GM19455 (cell line): ENCODE measurements around the gene SUMO3.

Experiments
- ATAC-seq: cut with Tn5 transposase; IDR thresholded peaks from one replicate; pipeline ENCODE4 v1.9.1; 2021; ENCODE audit not compliant: unreplicated experiment

SUMO3 gene

DNA sequence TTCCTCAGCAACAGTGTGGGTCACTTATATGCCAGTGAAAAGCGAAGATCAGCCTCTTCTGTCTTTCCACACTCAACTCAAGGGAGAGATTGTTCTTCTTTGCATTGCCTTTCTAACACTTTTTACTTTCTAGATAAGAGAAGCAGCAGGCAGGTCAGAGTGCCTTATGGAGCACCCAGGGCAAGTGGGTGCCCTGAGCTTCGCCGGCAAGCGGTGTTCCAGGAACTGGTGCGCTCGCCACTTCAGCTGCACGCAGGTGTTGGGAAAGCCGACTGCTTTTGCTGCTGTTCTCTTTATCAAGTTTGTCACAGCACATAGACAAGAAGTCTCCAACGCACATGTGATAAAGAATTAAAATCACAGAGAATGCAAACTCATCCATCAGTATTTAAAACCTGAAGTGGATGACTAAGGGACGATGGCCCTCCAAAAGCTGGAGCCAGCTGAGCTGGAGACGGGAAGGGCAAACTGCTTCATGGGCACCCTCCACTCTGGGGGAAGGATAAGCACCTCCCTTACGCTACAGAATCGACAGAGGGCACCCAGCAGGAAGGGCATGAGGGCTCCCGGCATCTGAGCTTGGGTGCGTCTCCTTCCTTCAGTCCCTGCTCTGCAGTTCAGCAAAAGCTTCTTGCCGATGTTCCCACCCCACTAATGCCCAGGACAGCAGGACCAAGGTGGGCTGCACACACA is 36.9 kb downstream of the SUMO3 start:
- no peak for ATAC-seq

DNA sequence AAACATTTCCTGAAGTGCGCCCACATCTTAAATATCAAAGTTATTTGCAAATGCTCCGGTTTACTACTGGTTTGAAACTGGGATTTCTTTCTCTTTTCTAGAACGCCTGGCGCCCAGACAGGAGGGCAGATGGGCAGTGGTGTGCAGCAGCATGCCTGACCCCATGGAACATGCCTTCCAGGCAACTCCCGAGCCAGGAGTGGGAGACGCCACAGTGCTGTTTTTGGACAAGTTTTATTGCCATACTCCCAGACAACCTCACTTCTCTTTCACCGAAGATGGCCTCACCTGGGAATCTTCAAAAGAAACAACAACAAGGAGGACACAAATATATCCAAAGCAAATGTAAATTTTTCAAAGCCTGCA is 37.7 kb downstream of the SUMO3 start:
- no peak for ATAC-seq

DNA sequence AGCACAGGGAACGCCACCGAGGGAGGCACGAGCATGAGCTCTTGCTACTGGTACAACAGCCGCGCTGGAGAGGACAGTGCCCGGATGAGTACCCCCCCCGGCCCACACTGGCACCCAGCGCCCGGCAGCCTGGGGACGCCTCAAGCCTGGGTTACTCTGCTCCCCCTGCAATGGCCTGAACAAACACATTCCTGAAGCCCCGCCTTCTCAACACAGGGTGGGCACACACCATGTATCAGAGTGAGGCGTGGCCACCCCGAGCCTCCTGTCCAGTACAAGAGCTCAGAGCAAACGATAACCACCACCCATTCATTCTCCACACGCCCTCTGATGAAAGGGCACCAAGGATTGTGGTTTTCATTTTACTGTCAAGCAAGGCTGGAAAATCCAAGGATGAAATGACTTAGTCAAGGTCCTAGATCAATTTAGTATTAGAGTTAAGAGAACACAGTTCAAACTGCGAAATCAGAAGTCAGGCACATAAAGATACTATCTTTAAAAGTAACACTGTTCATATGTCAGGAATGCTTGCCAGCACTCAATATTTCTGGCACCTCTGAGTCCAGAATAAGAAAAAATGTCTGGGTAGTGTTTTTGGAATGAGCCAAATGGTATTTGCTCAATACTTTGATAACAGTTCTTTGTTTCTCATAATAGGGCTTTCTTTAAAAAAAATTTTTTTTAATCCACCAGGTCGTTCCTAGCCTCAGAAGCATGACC is 38.3 kb downstream of the SUMO3 start:
- ATAC-seq: no peak

DNA sequence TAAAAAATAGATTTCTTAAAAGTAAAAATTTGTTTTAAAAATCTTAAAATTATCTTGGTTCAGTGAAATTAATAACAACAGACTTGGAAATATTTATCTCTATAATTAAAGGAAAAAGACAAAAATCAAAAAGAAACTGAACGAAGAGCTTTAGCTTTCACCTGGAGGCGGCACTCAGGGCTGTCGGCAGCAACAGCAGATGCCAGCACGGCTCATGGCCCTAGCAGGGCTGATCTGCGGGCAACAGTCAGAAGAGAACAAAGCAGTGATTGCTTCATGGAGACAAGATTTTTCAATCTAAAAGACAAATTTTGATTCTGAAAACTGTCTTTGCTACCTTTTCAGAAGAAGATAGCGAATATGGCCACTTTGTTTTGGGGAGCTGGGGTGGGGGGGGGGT is 38.9 kb downstream of the SUMO3 start:
- ATAC-seq: no peak

DNA sequence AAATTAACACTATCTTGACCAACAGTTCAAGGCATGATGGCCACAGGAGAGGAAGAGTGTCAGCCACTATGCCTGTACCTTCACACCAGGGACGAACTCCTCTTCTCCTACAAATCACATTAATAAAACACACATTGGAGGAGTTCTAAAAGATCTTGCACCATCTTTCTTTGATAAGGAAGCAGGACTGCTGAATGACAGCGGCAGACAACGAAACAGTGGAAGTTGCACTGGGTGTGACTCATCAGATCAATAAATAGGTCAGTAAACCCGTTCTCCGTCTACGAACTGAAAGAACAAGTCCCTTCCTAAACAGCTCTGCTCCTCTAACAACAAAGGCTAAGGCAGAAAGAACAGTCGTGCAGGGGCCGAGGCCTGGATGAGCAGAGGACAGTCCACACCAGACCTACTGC is 39.4 kb downstream of the SUMO3 start:
- ATAC-seq: no peak

DNA sequence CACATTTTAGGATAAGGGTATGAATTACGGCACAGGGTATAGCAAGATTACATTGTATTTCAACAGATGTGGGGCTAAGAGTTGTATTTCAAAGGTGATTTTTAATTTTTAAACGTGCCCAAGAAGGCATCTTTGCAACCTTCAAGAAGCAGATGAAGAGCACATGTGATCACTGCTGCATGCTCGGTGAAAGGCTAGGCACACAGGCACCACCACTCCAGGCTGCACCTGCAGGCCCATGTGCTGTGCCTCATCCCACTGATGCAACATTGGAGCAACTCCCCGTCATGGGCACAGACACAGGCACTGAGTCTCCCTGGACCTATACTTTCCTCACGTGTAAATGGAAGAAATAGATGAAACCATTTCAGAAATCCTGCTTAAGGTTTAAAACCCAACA is 39.8 kb downstream of the SUMO3 start:
- no peak for ATAC-seq

DNA sequence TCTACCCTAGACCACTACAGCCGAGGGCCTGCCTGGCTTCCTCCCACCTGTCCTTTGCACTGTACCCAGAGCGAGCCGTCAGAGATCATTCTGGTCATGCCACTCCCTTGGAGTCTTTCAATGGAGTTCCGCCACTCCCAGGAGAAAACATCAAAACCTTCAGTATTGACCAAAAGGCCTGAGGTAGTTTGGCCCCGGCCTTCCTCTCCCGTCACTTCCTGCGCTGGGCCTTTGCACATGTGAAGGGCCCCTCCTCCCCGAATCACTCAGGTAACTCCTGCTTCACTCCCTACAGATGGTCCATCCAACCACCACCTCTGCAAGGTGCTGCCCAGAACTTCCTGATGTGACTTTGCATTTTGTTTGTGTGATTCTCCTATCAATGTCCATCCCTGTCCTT is 42.9 kb downstream of the SUMO3 start:
- ATAC-seq: no peak

DNA sequence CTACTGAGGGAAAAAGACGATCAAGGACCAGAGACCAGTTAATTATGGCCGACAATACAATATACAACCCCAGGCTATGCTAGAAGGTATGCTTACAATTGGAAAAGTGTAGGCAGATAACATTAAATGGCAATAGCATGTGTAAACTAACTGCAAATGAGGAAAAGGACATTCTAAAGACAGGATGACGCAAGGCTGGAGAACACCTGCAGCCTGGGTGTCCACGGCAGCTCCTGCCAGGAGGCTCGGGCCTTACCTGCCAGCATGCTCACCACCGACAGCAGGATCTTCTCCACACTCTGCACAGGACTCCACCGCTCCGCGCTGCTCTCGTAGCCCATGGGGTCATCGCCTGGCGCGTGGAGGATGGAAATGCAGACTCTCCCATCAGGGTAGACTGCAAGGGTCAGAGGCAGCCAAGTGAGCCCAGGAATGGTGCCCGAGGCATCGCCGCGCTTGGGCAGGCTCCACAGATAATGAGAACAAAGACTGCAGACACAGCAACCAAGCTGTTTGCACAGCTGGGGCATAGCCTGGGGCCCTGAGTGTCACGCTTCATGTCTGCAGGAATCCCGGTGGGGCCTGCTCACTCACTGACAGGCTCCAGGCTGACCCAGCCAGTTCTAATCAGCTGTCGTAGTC is 44.5 kb downstream of the SUMO3 start:
- no peak for ATAC-seq

DNA sequence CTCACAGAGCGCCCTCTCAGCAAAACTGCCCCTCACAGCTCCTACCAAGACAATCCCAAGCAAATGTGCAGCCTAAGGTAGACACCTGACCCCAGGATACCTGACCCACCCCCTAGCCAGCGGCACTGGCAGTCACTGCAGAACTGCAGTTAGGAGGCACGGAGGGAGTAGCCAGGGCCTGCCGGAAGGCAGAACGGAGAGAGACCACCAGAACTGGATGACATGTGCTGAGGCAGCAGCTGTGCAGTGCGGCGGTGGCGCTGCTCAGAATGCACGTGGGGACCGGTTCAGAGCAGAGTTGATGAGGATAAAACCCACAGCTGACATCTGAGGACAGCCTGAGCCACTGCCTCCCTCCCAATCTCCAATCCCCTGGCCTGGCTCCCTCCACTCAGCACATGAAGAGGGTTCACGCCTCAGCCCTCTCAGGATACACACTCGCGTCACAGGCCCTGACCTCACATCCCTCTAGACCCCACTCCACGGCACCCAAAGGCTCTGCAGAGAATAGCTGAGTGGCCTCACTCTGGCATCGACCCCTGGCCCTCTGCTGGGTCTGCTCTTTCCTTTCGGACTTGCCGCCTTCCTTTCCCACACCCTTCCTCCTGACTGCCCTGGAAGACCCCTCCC is 45.9 kb downstream of the SUMO3 start:
- ATAC-seq: no peak

DNA sequence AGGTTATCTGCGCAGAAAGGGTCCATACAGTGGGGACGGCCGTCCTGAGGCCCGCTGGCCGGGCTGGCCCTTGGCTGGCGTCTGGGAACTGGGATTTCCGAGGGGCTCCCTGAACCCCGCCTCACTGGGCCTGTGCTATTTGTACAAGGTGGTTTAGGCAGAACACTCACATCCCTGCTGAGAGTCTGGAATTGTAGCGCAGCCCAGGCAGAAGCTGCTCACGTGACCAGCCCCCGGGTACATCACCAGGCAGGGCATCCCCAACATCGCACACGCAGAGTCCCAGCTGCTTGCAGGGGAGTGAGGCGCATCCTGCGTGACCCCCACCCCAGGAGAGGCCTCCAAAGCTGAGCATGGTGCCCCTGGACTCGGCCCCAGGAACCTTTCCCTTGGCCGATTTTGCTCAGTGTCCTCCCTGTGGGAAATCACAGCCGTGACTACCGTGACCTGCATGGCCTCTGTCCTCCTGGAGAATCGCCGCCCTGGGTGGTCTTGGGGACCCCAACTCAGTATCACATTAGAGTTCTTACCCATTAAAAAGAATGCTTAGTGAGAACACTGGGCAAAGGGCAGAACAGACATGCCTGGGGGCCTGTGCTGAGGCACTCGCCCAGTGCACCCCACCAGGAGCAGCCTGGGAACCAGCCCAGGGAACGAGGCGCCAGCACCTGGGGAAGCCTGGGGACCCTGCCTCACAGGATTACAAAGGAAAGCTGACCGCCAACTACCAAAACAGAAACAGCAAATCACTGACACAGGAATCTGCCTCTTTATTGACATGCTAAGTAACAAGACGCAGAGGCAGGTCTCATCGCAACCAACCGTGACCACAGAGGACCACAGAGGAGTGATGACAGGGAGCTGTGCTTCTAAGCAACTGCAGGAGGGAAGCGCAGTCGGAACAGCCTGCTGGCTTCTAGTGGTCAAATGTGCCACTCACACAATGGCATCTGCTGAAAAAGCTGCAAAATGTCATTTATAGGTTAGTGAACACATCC is 49.7 kb downstream of the SUMO3 start:
- ATAC-seq: no peak

DNA sequence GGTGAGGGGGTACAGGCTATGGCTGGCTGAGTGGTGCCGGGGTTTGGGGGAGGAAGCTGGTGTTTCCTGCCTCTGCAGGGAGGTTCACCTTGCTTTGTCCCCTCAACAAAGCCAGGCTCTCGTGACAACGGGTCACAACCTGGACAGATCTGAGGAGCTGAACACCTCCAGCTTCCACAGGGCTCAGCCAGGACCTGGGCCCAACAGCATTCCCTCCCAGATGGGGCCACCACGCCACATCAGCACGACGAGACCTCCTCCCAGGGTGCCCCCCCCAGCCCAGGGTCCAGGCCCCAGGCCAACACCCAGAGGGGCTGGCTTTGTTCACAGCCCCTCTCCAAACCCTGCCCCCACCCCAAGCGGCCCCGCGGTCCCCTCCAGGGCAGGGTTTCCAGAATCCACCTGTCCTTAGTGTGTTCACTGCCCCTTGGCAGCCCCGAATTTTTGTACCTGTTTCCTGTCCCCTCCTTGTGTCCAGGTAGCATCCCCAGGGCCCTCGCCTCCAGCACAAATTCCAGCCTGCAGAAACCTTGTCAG is 51.0 kb downstream of the SUMO3 start:
- ATAC-seq: no peak

DNA sequence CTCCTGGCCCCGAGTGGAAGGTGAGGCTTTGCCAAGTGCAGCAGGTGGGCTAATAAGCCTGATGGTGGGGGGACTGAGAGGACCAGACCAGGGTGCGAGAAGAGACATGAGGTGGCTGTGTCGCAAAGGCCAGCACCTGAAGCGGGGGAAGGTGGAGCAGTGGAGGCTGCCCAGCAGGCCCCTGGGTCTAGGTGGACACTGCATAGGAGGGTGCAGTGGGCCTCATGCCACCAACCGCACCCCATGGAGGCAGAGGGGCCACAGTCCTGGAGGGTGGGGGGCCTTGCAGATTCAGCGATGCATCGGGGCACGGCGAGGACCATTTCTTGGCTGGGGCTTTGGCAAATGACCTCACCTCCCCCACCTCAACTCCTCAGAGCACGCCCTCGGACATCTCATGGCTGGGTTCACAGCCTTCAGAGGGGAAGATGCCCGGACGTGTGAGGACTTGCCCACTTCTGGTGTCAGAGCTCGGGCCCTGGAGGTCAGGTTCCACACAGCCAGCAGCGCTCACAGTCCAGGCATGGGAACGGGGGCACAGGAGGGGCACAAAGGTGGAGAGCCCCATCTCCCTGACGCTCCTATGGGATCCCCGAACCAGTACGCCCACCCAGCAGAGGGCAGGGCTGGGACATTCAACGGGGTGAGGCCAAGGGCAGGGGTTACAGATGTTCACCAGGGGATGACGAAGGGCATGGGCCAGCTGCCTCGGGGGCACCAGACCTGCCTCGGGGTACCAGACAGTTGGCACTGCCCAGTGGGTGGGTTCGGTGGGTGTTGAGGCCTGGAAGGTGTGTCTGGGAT is 51.6 kb downstream of the SUMO3 start:
- ATAC-seq: no peak

DNA sequence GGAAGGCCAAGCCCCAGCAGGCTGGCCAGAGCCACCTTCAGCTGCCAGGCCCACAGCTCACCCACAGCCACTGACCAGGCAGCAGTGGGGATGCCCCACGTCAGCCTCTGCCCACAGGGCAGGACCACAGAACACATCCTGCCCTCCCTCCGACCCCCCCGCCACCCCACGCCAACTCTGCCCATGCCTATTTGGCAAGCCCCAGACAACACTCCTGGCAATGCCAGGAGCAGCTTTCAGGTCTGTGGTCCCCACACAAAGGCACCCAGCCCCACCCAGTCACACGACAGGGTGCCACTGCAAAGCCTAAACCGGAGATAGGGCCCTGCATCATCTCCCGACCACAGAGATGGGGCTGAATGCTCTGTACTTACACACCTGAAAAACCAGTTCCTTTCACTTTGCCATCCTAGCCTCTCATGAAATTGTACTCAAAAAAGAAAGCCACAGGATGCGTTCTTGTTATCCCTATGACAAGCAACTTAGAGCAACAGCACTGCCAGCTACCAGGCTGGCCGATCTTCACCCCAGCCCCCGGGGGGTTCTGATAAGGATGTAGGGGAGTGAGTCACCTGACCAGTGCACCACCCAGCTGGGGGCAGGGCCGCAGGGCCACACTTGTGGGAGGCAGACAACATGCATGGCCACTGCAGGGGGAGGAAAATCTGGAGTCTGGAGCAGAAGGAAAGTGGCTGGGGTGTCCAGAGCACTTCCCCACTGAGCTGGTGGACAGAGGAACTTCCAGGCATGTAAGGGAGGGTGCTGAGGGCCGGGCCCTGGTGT is 52.4 kb downstream of the SUMO3 start:
- ATAC-seq: no peak

DNA sequence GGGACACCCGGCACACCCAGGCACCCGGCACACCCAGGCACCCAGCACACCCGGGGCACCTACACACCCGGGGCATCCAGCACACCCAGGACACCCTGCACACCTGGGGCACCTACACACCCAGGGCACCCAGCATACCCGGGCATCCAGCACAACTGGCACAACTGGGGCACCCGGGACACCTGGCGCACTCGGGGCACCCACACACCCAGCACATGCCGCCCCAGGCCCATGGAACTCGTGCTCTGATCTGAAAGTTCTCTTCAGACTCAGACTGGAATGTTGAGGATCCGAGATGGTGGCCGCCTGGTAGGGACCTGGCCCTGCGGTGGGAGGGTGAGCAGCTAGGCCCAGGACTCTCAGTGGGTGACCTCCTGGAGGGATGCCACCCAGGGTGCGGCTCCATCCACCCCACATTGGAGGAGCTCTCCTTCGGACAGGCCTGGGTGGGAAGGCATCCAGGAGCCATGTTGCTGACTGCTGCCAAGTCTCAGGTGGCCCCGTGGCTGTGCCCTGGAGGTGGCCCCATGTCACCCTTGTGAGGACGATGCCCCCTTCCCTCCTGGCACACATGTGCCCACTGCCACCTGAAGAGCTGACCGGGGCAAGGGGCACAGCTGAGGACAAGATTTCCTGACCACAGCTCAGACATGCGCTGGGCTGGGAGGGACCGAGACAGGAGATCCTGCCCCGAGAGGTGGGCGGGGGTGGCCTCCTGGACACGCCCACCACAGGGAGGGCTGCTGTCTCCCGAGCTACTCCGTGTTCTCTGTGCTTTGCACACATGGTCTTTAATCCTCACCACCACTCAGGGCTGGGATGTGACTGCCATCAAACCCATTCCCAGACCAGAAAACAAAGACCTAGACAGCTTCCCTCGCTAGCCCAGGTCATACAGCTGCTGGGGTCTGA is 53.3 kb downstream of the SUMO3 start:
- ATAC-seq: no peak

DNA sequence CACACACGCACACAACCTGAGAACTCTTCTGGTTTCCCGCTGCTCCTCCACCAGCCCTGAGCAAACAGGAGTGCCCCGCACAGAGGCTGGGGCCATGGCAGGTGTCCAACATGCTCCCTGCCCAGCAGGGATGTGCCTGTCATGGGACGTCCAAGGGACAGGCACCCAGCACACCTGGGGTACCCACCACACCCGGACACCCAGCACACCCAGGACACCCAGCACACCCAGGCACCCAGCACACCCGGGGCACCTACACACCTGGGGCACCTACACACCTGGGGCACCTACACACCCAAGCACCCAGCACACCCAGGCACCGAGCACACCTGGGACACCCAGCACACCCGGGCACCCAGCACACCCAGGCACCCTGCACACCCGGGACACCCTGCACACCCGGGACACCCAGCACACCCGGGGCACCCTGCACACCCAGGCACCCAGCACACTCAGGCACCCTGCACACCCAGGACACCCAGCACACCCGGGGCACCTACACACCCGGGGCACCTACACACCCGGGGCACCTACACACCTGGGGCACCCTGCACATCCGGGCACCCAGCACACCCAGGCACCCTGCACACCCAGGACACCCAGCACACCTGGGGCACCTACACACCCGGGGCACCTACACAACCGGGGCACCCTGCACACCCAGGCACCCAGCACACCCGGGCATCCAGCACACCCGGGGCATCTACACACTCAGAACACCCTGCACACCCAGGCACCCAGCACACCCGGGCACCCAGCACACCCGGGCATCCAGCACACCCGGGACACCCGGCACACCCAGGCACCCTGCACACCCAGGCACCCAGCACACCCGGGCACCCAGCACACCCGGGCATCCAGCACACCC is 54.2 kb downstream of the SUMO3 start:
- no peak for ATAC-seq

DNA sequence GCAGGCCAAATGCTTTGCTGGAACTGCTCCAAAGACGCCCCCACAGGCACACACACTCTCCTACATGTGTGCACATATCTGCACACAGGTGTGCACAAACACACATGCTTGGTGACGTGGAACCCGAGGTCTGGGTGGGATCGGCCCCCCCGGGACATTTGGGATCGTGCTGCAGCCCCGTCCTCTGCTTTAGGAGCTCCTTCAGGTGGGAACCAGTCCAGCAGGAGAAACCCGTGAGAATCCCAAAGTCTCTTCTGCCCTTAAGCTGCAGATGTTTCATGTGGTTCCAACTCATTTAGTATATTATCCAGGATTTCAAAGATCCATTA is 54.8 kb downstream of the SUMO3 start:
- no peak for ATAC-seq
